Parathyroid adenoma (tissue), 2 donors: ENCODE results near the gene PTTG1IP2.

ENCODE experiments used
- H2AFZ ChIP-seq: fragments of 300-600 bp; sonication (generic); one replicate; pipeline ENCODE4 v1.7.0; 2017; ENCODE audit warnings: antibody characterized with exemption, mild to moderate bottlenecking
- H3K27ac ChIP-seq: fragments of 300-600 bp; sonication (generic); one replicate; pipeline ENCODE4 v1.7.0; 2017
- H3K27me3 ChIP-seq: fragments of 300-600 bp; sonication (generic); one replicate; pipeline ENCODE4 v1.7.0; 2017; ENCODE audit warnings: low read length; ENCODE audit not compliant: control insufficient read depth, insufficient read depth
- H3K36me3 ChIP-seq: fragments of 300-600 bp; sonication (generic); one replicate; pipeline ENCODE4 v1.7.0; 2017; ENCODE audit warnings: low read length; ENCODE audit not compliant: control insufficient read depth, insufficient read depth
- H3K4me1 ChIP-seq: fragments of 300-600 bp; sonication (generic); one replicate; pipeline ENCODE4 v1.7.0; 2017; ENCODE audit warnings: control low read depth
- H3K4me2 ChIP-seq: fragments of 300-600 bp; sonication (generic); one replicate; pipeline ENCODE4 v1.7.0; 2017; ENCODE audit warnings: low read length
- H3K4me3 ChIP-seq: fragments of 300-600 bp; sonication (generic); one replicate; pipeline ENCODE4 v1.7.0; 2017; ENCODE audit warnings: low read depth, low read length
- H3K79me2 ChIP-seq: fragments of 300-600 bp; sonication (generic); one replicate; pipeline ENCODE4 v1.7.0; 2017; ENCODE audit warnings: control low read depth
- H3K9ac ChIP-seq: fragments of 300-600 bp; sonication (generic); one replicate; pipeline ENCODE4 v1.7.0; 2017; ENCODE audit warnings: mild to moderate bottlenecking
- H3K9me3 ChIP-seq: fragments of 300-600 bp; sonication (generic); one replicate; pipeline ENCODE4 v1.7.0; 2017; ENCODE audit warnings: low read length; ENCODE audit not compliant: control insufficient read depth
- CTCF ChIP-seq: fragments of 300-600 bp; sonication (generic); IDR thresholded peaks from one replicate; pipeline ENCODE4 v1.7.0; 2017; ENCODE audit warnings: antibody characterized with exemption, mild to moderate bottlenecking
- donor health status: primary hyperparathyroidism.

PTTG1IP2 gene

GRCh38 chr7:90483251-90483650, 13.8 kb downstream of the PTTG1IP2 start:
- no peaks in the 10 kb centered on the region for H3K79me2 ChIP-seq
- no peak overlapping the region for H3K4me2 ChIP-seq
- H3K27ac ChIP-seq: no peak overlapping the region
- H3K9me3 ChIP-seq: no peaks in the 10 kb centered on the region
- peaks cover 7% of the 10 kb centered on the region for H3K4me1 ChIP-seq
- H3K36me3 ChIP-seq: no peaks in the 10 kb centered on the region
- H2AFZ ChIP-seq: no peak overlapping the region
- H3K27me3 ChIP-seq: no peaks in the 10 kb centered on the region
- no peak overlapping the region for H3K9ac ChIP-seq
- TF ChIP-seq CTCF: no peak
- no peak overlapping the region for H3K4me3 ChIP-seq

GRCh38 chr7:90484706-90485105, 15.3 kb downstream of the PTTG1IP2 start:
- H3K4me2 ChIP-seq: no peak overlapping the region
- no peaks in the 10 kb centered on the region for H3K36me3 ChIP-seq
- H3K27me3 ChIP-seq: no peaks in the 10 kb centered on the region
- H3K79me2 ChIP-seq: no peaks in the 10 kb centered on the region
- no peak for TF ChIP-seq CTCF
- H3K4me1 ChIP-seq: peaks cover 7% of the 10 kb centered on the region
- no peak overlapping the region for H3K27ac ChIP-seq
- no peaks in the 10 kb centered on the region for H3K9me3 ChIP-seq
- H3K9ac ChIP-seq: no peak overlapping the region
- H2AFZ ChIP-seq: no peak overlapping the region
- no peak overlapping the region for H3K4me3 ChIP-seq

- no peaks in the 10 kb centered on the region for H3K79me2 ChIP-seq
- H3K4me1 ChIP-seq: peaks cover 7% of the 10 kb centered on the region
- H3K9me3 ChIP-seq: no peaks in the 10 kb centered on the region
- H3K4me2 ChIP-seq: no peak overlapping the region
- no peak overlapping the region for H3K4me3 ChIP-seq
- no peaks in the 10 kb centered on the region for H3K36me3 ChIP-seq
- H3K27ac ChIP-seq: no peak overlapping the region
- no peak overlapping the region for H3K9ac ChIP-seq
- no peaks in the 10 kb centered on the region for H3K27me3 ChIP-seq
- no peak for TF ChIP-seq CTCF
- no peak overlapping the region for H2AFZ ChIP-seq
Measured at GRCh38 chr7:90485734-90486316, 16.4 kb downstream of the PTTG1IP2 start.

GRCh38 chr7:90487808-90488207, 18.4 kb downstream of the PTTG1IP2 start:
- Histone ChIP-seq H3K36me3 (no peaks in the 10 kb centered on the region), H3K79me2 (no peaks in the 10 kb centered on the region), H3K4me1 (peaks cover 7% of the 10 kb centered on the region), H3K9me3 (no peaks in the 10 kb centered on the region), H3K4me3 (no peak overlapping the region), H2AFZ (no peak overlapping the region), H3K27me3 (no peaks in the 10 kb centered on the region), H3K4me2 (no peak overlapping the region), H3K27ac (no peak overlapping the region), H3K9ac (no peak overlapping the region)
- no peak for TF ChIP-seq CTCF

- no peaks in the 10 kb centered on the region for H3K27me3 ChIP-seq
- H3K4me3 ChIP-seq: no peak overlapping the region
- peaks cover 7% of the 10 kb centered on the region for H3K4me1 ChIP-seq
- no peak overlapping the region for H3K27ac ChIP-seq
- no peak overlapping the region for H3K4me2 ChIP-seq
- no peaks in the 10 kb centered on the region for H3K36me3 ChIP-seq
- no peaks in the 10 kb centered on the region for H3K79me2 ChIP-seq
- TF ChIP-seq CTCF: no peak
- H3K9ac ChIP-seq: no peak overlapping the region
- no peaks in the 10 kb centered on the region for H3K9me3 ChIP-seq
- H2AFZ ChIP-seq: no peak overlapping the region
Measured at GRCh38 chr7:90488220-90488619, 18.8 kb downstream of the PTTG1IP2 start.
